ENCODE results near the gene RANBP1. TPM values are rescaled to one million over a fixed set of nuclear protein-coding genes. Genes with fewer than 3 reads are reported as not detected.

RANBP1 gene
- total and polyA plus RNA-seq, 12 donors: 63.3 to 346 (median 126) TPM

GRCh38 chr22:20137671-20138416 is 21.9 kb downstream of the RANBP1 start:
- Histone ChIP-seq H3K27ac (peak overlapping the region in 1 of 5 donors; percentile 17), H3K9me3 (replicated peaks in 1 of 3) (no peaks in the 10 kb centered on the region), H3K4me3 (no peak overlapping the region), H3K36me3 (replicated peaks in 1 of 2) (peaks cover 0 to 5% of the 10 kb centered on the region in 2 donors), H3K27me3 (no peaks in the 10 kb centered on the region), H3K4me1 (replicated peaks in 1 of 2) (peaks cover 11 to 42% of the 10 kb centered on the region in 2 donors)
- TF ChIP-seq CTCF (IDR thresholded peaks at IDR 0.05) (no peak), POLR2A (IDR thresholded peaks at IDR 0.05) (no peak)
- WGBS, 4 donors: 49 to 65% (median 55%) methylated on average over 11 to 26 of the region's 26 CpGs
- no peak for DNase-seq
- intact Hi-C loops (cut with DNase I): no loop called here

- H3K27me3 ChIP-seq: no peaks in the 10 kb centered on the region
- peaks cover 8 to 40% of the 10 kb centered on the region in 2 donors for H3K4me1 ChIP-seq (replicated peaks in 1 of 2)
- 53 to 68% (median 64%) methylated on average over 4 of the region's 4 CpGs for WGBS, 4 donors
- TF ChIP-seq POLR2A (IDR thresholded peaks at IDR 0.05) (no peak), CTCF (IDR thresholded peaks at IDR 0.05) (no peak)
- no peak overlapping the region for H3K27ac ChIP-seq
- no peaks in the 10 kb centered on the region for H3K9me3 ChIP-seq (replicated peaks in 1 of 3)
- H3K36me3 ChIP-seq (replicated peaks in 1 of 2): peaks cover 0 to 5% of the 10 kb centered on the region in 2 donors
- no peak for DNase-seq
- H3K4me3 ChIP-seq: no peak overlapping the region
- intact Hi-C loops (cut with DNase I): no loop called here
Observed at GRCh38 chr22:20138417-20138738, 22.5 kb downstream of the RANBP1 start.

- H3K27ac ChIP-seq: no peak overlapping the region
- no peaks in the 10 kb centered on the region for H3K27me3 ChIP-seq
- DNase-seq: no peak
- WGBS, 4 donors: 68 to 88% (median 83%) methylated on average over 5 to 16 of the region's 16 CpGs
- H3K9me3 ChIP-seq (replicated peaks in 1 of 3): no peaks in the 10 kb centered on the region
- no peak overlapping the region for H3K4me3 ChIP-seq
- peaks cover 8 to 40% of the 10 kb centered on the region in 2 donors for H3K4me1 ChIP-seq (replicated peaks in 1 of 2)
- intact Hi-C loops (cut with DNase I): no loop called here
- H3K36me3 ChIP-seq (replicated peaks in 1 of 2): peaks cover 0 to 5% of the 10 kb centered on the region in 2 donors
- TF ChIP-seq POLR2A (IDR thresholded peaks at IDR 0.05) (no peak), CTCF (IDR thresholded peaks at IDR 0.05) (no peak)
Observed at GRCh38 chr22:20138868-20139267, 23.0 kb downstream of the RANBP1 start.

- peaks cover 8 to 39% of the 10 kb centered on the region in 2 donors for H3K4me1 ChIP-seq (replicated peaks in 1 of 2)
- H3K27ac ChIP-seq: no peak overlapping the region
- intact Hi-C loops (cut with DNase I): no loop called here
- WGBS, 4 donors: 90 to 95% (median 92%) methylated on average over 19 to 36 of the region's 36 CpGs
- peaks cover 0 to 5% of the 10 kb centered on the region in 2 donors for H3K36me3 ChIP-seq (replicated peaks in 1 of 2)
- H3K4me3 ChIP-seq: no peak overlapping the region
- no peaks in the 10 kb centered on the region for H3K27me3 ChIP-seq
- H3K9me3 ChIP-seq (replicated peaks in 1 of 3): no peaks in the 10 kb centered on the region
- no peak for TF ChIP-seq POLR2A (IDR thresholded peaks at IDR 0.05)
- no peak for TF ChIP-seq CTCF (IDR thresholded peaks at IDR 0.05)
- DNase-seq: no peak
Observed at GRCh38 chr22:20139391-20140106, 23.6 kb downstream of the RANBP1 start.

All from adrenal gland (tissue), 12 donors.